Stomach (tissue), 9 donors: ENCODE data around the gene PCDH1. TPM values are rescaled to one million over a fixed set of nuclear protein-coding genes. Genes with fewer than 3 reads are reported as not detected.

Source experiments
- DNase-seq, 2 donors: peaks; one replicate each; pipeline versions ENCODE4 v3.0.0 to v3.0.0-alpha.2; 2013 to 2019
- H3K27ac ChIP-seq, 5 donors: fragments of 200-600 bp in 4 of 5; sonication (generic) in 4 of 5; one replicate each; pipeline ENCODE4 v1.5.1; 2013 to 2019; ENCODE audit warnings: mild to moderate bottlenecking in 1 of 5, moderate library complexity in 1 of 5
- H3K27me3 ChIP-seq, 3 donors: fragments of 200-600 bp; sonication (generic); one replicate each; pipeline ENCODE4 v1.5.1; 2017 to 2019; ENCODE audit warnings: mixed run types in 1 of 3
- H3K36me3 ChIP-seq, 4 donors: fragments of 200-600 bp; sonication (generic); 1 replicate in 3 of 4; 2 replicates in 1 of 4; pipeline ENCODE4 v1.5.1; 2016 to 2019
- H3K4me1 ChIP-seq, 4 donors: fragments of 200-600 bp; sonication (generic); one replicate each; pipeline ENCODE4 v1.5.1; 2016 to 2019
- H3K4me3 ChIP-seq, 4 donors: fragments of 200-600 bp; sonication (generic) in 3 of 4; one replicate each; pipeline ENCODE4 v1.5.1; 2016 to 2019; ENCODE audit warnings: mild to moderate bottlenecking in 1 of 4
- H3K9me3 ChIP-seq, 4 donors: fragments of 200-600 bp; sonication (generic); one replicate each; pipeline ENCODE4 v1.5.1; 2016 to 2019
- EP300 ChIP-seq: sonication (generic); formaldehyde crosslinking; IDR thresholded peaks from one replicate; pipeline ENCODE4 v1.6.1; 2017; ENCODE audit warnings: antibody characterized with exemption
- POLR2A ChIP-seq, 4 donors: fragments of 450-650 bp; IDR thresholded peaks; one replicate each; pipeline ENCODE4 v1.6.1; 2016; ENCODE audit warnings: antibody characterized with exemption in 4 of 4, control low read depth in 2 of 4, mild to moderate bottlenecking in 1 of 4, moderate library complexity in 1 of 4
- POLR2AphosphoS5 ChIP-seq, 3 donors: sonication (generic); formaldehyde crosslinking; IDR thresholded peaks; one replicate each; pipeline ENCODE4 v1.6.1; 2016; ENCODE audit warnings: antibody characterized with exemption in 3 of 3
- WGBS, 5 donors: extraction: QIAGEN DNeasy Blood & Tissue Kit in 3 of 5; methylation state at CpG; one replicate each; pipeline versions ENCODE4 v1.1.5 to v1.1.7; 2013 to 2018; 5-methylcytosine and 5-hydroxymethylcytosine counted together
- intact Hi-C: fragments of 100-400 bp; cut with DNase I; formaldehyde crosslinking; loops from one replicate; pipeline ENCODE4 v1.15.1; 2023; ENCODE audit warnings: low total_unique reads
- polyA plus RNA-seq, 3 donors: library from polyadenylated mRNA; stranded (reverse); fragments of 200-250 nt; gene quantifications; one replicate each; pipeline ENCODE4 v1.2.3, GENCODE V29; 2013
- total RNA-seq, 5 donors: library from RNA; depleted of rRNA; stranded (reverse); fragments of >200 nt; gene quantifications; one replicate each; pipeline versions ENCODE4 v1.1.0 to v1.2.3, GENCODE V29; 2014 to 2016
- TF ChIP-seq, protein P1 (sequence below), 7 experiments: fragments of 450-650 bp in 4 of 7; fragments of 200-600 bp in 3 of 7; sonication (generic) in 3 of 7; IDR thresholded peaks; one replicate each; pipeline ENCODE4 v1.5.1; 2016 to 2019; ENCODE audit warnings: antibody characterized with exemption in 7 of 7, control low read depth in 2 of 7, mild to moderate bottlenecking in 1 of 7
- donor health status: healthy with polysubstance abuse.
- donor health status: Bipolar disorder and iron deficiency.
- donor health status: healthy.

PCDH1 gene
- total and polyA plus RNA-seq, 8 donors, result 8.7 to 96.9 (median 43.6) TPM

DNA sequence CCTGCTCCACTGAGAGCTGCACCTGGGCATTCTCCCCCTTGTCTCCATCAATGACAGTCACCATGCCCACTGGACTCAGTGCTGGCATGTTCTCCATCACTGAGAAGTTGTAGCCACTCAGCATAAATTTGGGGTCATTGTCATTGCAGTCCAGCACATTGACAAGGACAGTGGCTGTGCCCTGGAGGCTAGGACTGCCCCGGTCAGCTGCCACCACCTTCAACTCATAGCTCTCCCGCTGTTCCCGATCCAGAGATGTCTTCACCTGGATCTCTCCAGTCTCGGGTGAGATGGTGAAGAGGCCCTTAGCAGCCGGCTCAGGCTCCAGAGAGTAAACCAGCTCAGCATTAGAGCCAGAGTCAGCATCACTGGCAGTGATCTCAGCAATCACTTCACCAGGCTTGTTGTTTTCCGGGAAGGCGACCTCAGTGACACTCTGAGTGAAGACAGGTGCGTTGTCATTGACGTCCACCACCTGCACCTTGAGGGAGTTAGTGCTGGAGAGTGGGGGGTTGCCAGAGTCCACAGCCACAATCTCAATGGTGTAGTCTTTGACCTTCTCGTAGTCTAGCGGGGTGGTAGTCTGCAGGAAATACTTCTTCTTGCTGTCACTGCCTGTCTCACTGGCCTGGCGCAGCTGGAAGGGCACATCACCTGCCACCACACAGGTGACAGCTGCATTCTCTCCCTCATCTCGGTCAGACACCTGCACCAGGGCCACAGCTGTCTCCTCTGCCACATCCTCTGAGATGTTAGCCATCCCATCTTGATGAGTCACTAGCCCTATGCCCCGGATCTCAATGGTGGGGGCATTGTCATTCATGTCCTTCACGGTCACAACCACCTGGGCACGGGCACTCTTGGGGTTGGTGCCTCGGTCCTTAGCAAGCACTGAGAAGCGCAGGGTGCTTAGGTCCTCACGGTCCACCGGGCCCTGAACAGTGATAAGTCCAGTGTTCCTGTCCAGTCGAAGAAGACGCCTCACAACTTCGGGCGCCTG is 13.5 kb downstream of the PCDH1 start:
- WGBS, 5 donors, result 69 to 80% (median 76%) methylated on average over 24 of the region's 24 CpGs
- TF ChIP-seq POLR2AphosphoS5 (IDR thresholded peaks at IDR 0.05) (no peak), POLR2A (IDR thresholded peaks at IDR 0.05) (no peak), EP300 (no peak)
- TF ChIP-seq, protein P1, sequence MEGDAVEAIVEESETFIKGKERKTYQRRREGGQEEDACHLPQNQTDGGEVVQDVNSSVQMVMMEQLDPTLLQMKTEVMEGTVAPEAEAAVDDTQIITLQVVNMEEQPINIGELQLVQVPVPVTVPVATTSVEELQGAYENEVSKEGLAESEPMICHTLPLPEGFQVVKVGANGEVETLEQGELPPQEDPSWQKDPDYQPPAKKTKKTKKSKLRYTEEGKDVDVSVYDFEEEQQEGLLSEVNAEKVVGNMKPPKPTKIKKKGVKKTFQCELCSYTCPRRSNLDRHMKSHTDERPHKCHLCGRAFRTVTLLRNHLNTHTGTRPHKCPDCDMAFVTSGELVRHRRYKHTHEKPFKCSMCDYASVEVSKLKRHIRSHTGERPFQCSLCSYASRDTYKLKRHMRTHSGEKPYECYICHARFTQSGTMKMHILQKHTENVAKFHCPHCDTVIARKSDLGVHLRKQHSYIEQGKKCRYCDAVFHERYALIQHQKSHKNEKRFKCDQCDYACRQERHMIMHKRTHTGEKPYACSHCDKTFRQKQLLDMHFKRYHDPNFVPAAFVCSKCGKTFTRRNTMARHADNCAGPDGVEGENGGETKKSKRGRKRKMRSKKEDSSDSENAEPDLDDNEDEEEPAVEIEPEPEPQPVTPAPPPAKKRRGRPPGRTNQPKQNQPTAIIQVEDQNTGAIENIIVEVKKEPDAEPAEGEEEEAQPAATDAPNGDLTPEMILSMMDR (IDR thresholded peaks at IDR 0.05), result no peak
- H3K27ac ChIP-seq, result peak overlapping the region; percentile 58 to 80 (median 79)
- H3K27me3 ChIP-seq, result peaks cover 0 to 8% (median 0%) of the 10 kb centered on the region in 3 donors
- no peak overlapping the region for H3K4me3 ChIP-seq
- peaks cover 24 to 62% (median 52%) of the 10 kb centered on the region in 4 donors for H3K36me3 ChIP-seq
- DNase-seq, result no peak
- intact Hi-C loops, result no loop called here
- peaks cover 7 to 66% (median 40%) of the 10 kb centered on the region in 4 donors for H3K4me1 ChIP-seq
- no peaks in the 10 kb centered on the region for H3K9me3 ChIP-seq

DNA sequence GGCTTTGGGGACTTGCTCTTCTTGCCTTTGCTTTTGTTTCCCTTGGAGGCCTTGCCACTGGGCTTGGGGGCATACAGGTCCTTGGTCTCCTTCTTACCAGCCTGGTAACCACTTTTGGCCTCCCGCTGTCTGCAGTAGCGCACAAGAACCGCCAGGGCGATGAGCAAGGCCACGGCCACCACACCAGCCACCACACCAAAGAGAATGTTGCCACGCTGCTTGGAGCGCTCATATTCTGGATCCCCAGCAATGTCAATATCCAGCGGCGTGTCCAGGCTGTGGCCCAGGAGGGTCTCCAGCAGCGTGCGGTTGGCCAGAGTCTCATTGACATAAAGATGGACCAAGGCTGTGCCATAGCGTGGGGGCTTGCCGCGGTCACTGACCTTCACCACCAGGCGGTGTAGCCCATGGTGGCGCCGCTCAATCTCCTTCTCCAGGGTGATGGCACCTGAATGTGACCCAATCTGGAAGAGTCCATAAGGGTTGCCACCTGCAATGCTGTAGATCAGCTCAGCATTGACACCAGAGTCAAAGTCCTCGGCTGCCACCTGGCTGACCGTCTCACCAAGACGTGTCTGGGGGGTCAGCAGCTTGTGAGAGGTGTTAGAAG is 14.5 kb downstream of the PCDH1 start:
- 91 to 97% (median 93%) methylated on average over 9 to 20 of the region's 20 CpGs for WGBS, 5 donors
- Histone ChIP-seq H3K9me3 (no peaks in the 10 kb centered on the region), H3K36me3 (peaks cover 24 to 56% (median 47%) of the 10 kb centered on the region in 4 donors), H3K4me1 (peaks cover under 1 to 61% (median 42%) of the 10 kb centered on the region in 4 donors), H3K27ac (peak overlapping the region in 2 of 5 donors; percentile 32 to 34), H3K27me3 (peaks cover 0 to 8% (median 0%) of the 10 kb centered on the region in 3 donors), H3K4me3 (no peak overlapping the region)
- TF ChIP-seq, protein P1 (IDR thresholded peaks at IDR 0.05), result no peak
- no peak for TF ChIP-seq POLR2AphosphoS5 (IDR thresholded peaks at IDR 0.05)
- TF ChIP-seq POLR2A (IDR thresholded peaks at IDR 0.05), result no peak
- no peak for TF ChIP-seq EP300
- intact Hi-C loops, result no loop called here
- DNase-seq, result no peak

DNA sequence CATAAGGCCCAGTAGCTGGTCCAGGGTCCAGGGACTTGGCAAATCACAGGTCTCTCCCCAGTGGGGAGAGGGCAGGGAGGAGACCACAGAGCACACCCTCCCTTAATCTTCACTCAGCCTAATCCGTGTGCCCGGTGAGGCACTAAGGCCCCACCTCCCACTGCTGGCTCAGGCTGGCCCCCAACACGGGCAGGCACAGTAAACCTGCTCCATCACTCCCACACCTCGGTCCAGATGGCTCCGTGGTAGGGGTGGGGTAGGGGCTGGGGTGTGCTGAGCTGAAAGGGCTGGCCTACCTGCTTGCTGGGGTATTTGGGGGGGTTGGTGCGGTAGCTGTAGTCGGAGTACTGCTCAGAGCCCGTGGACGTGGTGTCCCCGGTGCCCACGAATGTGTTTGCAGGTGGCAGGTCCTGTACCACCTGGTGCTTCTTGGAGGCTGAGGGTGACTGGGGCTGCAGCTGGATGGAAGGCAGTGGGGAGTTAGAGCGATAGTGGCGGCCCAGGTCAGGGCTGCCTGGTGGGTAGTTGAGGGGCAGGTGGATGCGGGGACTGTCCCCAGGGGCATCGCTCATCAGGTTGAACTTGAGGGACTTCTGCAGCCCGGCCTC is 15.2 kb downstream of the PCDH1 start:
- Histone ChIP-seq H3K4me1 (peaks cover 7 to 61% (median 46%) of the 10 kb centered on the region in 4 donors), H3K27ac (peak overlapping the region in 2 of 5 donors; percentile 32 to 34), H3K27me3 (peaks cover 0 to 8% (median 0%) of the 10 kb centered on the region in 3 donors), H3K9me3 (no peaks in the 10 kb centered on the region), H3K36me3 (peaks cover 19 to 50% (median 41%) of the 10 kb centered on the region in 4 donors), H3K4me3 (no peak overlapping the region)
- intact Hi-C loops, result no loop called here
- DNase-seq, result no peak
- TF ChIP-seq POLR2AphosphoS5 (IDR thresholded peaks at IDR 0.05) (no peak), POLR2A (IDR thresholded peaks at IDR 0.05) (no peak), EP300 (no peak)
- TF ChIP-seq, protein P1 (IDR thresholded peaks at IDR 0.05), result no peak
- WGBS, 5 donors, result 72 to 85% (median 77%) methylated on average over 10 to 16 of the region's 16 CpGs

DNA sequence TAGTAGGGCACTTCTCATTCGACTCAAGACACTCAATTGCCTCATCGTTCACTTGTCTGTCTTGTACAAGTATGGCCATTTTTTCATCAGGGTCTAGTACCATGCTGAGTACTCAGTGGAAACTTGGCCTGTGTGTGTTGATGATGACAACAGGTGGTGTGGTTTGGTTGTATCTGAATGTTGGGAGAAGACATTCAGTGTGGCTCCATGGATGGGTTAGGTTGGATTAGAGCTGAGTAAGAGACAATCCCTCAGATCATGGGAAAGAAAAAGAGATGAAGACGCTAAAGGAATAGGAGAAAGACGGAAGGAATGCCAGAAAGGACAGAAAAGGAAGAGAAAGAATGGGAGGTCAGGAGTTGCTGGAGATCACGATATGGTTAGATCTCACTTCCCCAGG is 17.0 kb downstream of the PCDH1 start:
- intact Hi-C loops, result no loop called here

More for the DNA sequence above, 17.0 kb downstream of the PCDH1 start:
- 86 to 97% (median 90%) methylated on average over 5 of the region's 5 CpGs for WGBS, 5 donors
- Histone ChIP-seq H3K36me3 (peaks cover 18 to 49% (median 39%) of the 10 kb centered on the region in 4 donors), H3K27me3 (peaks cover 0 to 8% (median 0%) of the 10 kb centered on the region in 3 donors), H3K4me3 (no peak overlapping the region), H3K4me1 (peaks cover 7 to 54% (median 45%) of the 10 kb centered on the region in 4 donors), H3K27ac (no peak overlapping the region), H3K9me3 (no peaks in the 10 kb centered on the region)
- TF ChIP-seq, protein P1 (IDR thresholded peaks at IDR 0.05), result no peak
- TF ChIP-seq POLR2AphosphoS5 (IDR thresholded peaks at IDR 0.05) (no peak), POLR2A (IDR thresholded peaks at IDR 0.05) (no peak), EP300 (no peak)
- DNase-seq, result no peak
